Epidermal melanocyte (primary cell): ENCODE measurements around the gene NFIC.
"Not testable (repeated sequence)": the region's sequence is repeated elsewhere in the genome, so short reads cannot be mapped to it uniquely, and the experiment has no call there.

Source experiments
- DNase-seq: peaks from one replicate; pipeline ENCODE4 v3.0.0; 2011; ENCODE audit warnings: low spot score; ENCODE audit not compliant: insufficient read length

Gene NFIC

GRCh38 chr19:3397266-3398022, 31.1 kb downstream of the NFIC start:
- peak; percentile 94 for DNase-seq

GRCh38 chr19:3398114-3398899, 31.9 kb downstream of the NFIC start:
- no peak for DNase-seq

GRCh38 chr19:3398900-3399278, 32.5 kb downstream of the NFIC start:
- DNase-seq: no peak

DNA sequence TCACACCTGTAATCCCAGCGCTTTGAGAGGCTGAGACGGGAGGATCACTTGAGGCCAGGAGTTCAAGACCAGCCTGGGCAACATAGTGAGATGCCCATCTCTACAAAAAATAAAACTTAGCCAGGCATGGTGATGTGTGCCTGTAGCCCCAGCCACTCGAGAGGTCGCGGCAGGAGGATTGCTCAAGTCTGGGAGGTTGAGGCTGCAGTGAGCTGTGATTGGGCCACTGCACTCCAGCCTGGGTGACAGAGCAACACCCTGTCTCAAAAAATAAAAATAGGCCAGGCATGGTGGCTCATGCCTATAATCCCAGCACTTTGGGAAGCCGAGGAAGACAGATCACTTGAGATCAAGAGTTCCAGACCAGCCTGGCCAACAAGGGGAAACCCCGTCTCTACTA, 32.9 kb downstream of the NFIC start:
- DNase-seq: not testable (repeated sequence)

DNA sequence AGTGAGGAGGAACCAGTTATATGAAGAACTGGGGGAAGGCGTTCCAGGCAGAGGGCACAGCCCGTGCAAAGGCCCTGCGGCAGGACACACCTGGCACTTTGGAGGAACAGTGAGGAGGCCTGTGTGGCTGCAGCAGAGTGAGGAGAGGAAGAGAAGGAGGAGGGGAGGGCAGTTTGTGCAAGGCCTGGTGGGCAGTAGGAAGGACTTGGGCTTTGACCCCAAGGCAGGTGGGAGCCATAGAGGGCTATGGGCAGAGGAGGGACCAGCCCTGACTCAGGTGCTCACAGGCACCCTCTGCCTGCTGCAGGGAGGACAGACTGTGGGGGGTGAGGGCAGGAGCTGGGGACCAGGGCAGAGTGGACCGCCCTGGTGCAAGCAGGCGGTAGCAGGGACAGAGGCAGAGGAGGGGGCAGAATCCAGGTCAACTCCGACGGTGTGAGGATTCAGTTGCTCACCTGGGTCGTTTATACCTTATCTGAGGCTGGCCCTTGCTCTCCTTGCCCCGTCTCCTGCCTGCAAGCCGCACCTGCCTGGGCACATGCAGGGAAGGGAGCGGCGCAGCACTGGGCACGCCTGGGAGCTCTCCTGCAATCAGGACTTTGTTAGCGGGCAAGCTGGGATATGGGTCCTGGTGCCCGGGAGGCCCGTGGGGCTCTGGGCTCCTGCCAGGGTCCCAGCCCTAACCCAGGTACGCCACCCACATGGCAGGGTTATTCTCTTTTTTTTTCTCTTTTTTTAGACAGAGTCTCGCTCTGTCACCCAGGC, 34.8 kb downstream of the NFIC start:
- DNase-seq: no peak

DNA sequence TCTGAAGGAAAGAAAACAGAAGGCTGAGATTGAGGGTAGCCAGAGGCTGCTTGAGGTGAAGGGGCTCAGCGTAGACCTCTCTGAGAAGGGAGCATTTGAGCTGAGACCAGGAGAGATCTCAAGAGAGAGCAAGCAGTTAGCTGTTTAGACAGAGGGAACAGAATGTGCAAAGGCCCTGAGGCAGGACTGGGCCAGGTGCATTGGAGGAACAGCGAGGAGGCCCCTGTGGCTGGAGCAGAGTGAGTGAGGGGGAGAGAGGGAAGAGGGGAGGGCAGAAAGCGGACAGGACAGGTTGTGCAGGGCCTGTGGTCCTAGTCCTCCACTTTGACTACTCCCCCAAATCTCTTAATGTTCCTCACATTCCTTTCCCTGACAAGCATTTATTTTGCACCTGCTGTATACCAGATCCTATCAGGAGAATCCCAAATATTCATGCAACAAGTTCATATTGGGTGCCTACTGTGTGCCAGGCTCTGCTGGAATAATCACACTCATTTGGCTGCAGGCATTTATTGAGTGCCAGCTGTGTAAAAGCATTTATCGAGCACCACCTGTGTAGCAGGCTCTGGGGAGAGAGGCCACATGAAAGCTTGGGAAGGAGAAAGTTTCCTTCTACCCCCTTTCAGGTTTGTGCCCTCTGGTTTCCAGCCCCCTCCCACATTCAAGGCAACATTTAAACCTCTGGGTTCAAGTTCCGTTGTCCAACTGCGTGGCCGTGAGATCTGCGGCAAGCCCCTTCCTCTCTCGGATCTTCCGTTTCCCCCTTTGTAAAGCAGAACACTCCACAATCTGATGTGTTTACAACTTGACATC, 36.5 kb downstream of the NFIC start:
- no peak for DNase-seq

DNA sequence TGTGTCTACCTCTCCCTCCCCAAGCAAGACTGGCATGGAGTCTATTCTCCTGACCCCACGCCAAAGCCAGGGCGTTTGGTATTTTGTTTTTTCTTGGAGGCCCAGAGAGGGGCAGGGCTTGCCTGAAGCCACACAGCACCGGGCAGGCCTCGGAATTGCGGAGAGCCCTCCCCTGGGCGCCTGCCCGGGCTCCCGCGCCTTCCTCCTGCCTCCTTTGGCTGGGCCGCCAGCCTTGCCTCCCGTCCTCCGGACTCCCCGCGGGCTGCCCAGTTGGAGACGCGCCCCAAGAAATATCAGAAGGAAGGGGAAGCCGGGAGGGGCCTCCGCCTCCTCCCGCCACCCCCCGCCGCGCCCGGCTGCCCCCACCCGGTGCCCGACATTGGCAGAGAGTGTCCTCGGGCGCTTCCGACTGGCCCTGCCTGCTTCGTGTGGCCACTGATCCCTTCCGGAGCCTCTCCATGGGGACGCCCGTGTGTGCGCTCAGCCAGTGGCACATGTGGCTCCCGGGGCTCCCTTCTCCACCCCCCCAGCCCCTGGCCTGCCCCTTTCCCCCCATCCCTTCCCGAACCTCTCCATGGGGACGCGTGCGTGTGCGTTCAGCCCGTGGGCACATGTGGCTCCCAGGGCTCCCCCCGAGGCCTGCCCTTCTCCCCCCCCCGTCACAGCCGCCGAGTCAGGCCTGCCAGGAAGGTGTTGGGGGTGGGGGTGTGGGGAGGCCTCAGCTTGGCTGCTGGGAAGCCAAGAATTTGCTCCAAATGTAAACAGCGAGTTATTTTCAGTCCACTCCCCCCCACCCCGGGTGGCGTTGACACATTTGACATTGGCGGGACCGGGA, 37.3 kb downstream of the NFIC start:
- peak; percentile 68 for DNase-seq

- peak; percentile 79 for DNase-seq
Measured at GRCh38 chr19:3404324-3405260, 38.2 kb downstream of the NFIC start.

- no peak for DNase-seq
Measured at GRCh38 chr19:3405261-3405653, 38.9 kb downstream of the NFIC start.

- no peak for DNase-seq
Measured at GRCh38 chr19:3406571-3407111, 40.3 kb downstream of the NFIC start.

DNA sequence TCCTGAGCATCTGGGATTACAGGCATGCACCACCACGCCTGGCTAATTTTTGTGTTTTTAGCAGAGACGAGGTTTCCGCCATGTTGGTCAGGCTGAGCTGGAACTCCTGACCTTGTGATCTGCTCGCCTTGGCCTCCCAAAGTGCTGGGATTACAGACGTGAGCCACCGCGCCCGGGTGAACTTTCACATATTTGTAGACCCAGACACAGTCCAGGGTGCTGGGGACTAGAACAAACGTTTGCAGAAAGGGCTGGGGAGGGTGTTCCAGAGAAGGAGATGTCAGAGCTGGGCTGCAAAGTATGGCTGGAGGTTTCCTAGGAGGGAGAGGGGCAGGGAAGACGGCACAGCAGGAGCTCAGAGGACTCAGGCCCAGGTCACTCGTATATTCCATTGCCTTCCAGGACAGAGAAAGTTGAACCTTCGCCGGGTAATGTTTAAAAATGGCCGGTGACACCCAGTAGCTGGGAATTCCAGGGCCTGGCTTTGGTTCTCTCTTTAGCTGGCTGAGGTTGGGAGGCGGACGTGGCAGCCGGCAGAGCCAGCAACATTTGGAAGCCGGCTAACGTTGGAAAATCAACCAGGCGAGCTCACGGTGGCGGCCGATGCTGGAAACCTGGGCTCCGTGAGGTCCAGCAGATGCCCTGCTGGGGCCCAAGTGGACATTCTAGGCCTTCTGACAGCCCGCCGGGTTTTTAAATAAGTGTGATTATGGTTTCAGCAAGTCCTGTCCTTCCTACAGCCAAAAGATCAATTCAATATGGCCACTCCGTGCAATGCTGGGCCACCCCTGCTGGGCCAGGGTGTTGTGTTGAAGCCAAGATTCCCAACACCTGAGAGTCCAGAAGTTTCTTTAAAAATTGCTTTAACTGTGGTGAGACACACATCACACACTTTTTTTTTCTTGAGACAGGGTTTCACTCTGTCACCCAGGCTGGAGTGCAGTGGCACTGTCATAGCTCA, 41.5 kb downstream of the NFIC start:
- no peak for DNase-seq

DNA sequence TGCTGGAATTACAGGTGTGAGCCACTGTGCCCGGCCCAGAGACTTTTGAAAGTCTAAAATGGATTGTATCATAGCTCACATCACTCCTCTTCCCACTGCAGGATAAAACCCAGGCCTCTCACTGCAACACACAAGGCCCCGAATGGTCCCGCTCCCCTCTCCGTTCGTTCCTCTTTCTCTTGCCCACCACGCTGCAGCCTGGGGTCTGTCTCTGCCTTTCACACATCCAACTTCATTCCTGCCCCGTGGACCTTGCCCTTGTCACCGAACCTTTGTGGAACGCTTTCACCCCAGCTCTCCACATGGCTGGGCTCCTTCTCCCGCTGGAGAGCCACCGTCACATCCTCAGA, 42.6 kb downstream of the NFIC start:
- no peak for DNase-seq

- no peak for DNase-seq
Measured at GRCh38 chr19:3409346-3410064, 43.1 kb downstream of the NFIC start.

DNA sequence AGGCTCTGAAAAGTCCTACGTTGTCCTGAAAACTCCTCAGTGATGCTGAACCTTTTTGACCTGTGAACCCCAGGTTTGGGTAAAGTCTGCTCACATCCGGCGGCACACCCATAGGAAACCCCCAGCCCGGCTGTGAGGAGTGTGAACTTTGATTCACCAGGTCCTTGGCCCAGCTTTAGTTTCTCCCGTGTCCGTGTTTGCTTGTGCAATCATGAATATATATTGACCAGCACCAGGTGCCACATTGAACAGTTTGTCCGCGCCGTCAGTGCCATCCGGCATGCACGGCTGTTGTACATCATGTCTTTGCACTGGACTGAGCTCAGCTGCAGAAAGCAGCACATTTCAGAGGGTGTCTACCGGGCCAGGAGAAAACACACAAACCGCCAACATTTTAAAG, 45.3 kb downstream of the NFIC start:
- no peak for DNase-seq

GRCh38 chr19:3412066-3412465, 45.7 kb downstream of the NFIC start:
- DNase-seq: no peak

GRCh38 chr19:3413796-3414327, 47.5 kb downstream of the NFIC start:
- no peak for DNase-seq

- no peak for DNase-seq
Measured at GRCh38 chr19:3415695-3416094, 49.3 kb downstream of the NFIC start.
